Heart left ventricle (tissue), 16 donors: ENCODE measurements around the gene NFATC2. TPM values are rescaled to one million over a fixed set of nuclear protein-coding genes. Genes with fewer than 3 reads are reported as not detected.

Experiments used
- ATAC-seq, 4 donors: fragments of 200-7000 bp; cut with Tn5 transposase; one replicate each; pipeline ENCODE4 v1.9.1; 2020 to 2022; ENCODE audit warnings: moderate library complexity in 4 of 4, mild to moderate bottlenecking in 3 of 4, moderate number of reproducible peaks in 1 of 4
- DNase-seq, 5 donors: peaks; one replicate each; pipeline ENCODE4 v3.0.0-alpha.2; 2020
- H3K27ac ChIP-seq, 12 donors: fragments of 200-600 bp; sonication (generic) in 4 of 12; one replicate each; pipeline versions ENCODE4 v1.5.0 to v1.8.0; 2016 to 2022; ENCODE audit warnings: mild to moderate bottlenecking in 2 of 12
- H3K27me3 ChIP-seq, 9 donors: fragments of 200-600 bp; sonication (generic) in 2 of 9; one replicate each; pipeline versions ENCODE4 v1.5.1 to v1.8.0; 2016 to 2022; ENCODE audit warnings: mild to moderate bottlenecking in 3 of 9
- H3K36me3 ChIP-seq, 9 donors: fragments of 200-600 bp; sonication (generic) in 2 of 9; one replicate each; pipeline versions ENCODE4 v1.5.0 to v1.8.0; 2018 to 2022; ENCODE audit warnings: mild to moderate bottlenecking in 2 of 9
- H3K4me1 ChIP-seq, 12 donors: fragments of 200-600 bp; sonication (generic) in 4 of 12; one replicate each; pipeline versions ENCODE4 v1.5.0 to v1.8.0; 2016 to 2022; ENCODE audit warnings: mild to moderate bottlenecking in 3 of 12
- H3K4me3 ChIP-seq, 12 donors: fragments of 200-600 bp; sonication (generic) in 4 of 12; one replicate each; pipeline versions ENCODE4 v1.5.0 to v1.8.0; 2017 to 2022; ENCODE audit warnings: mild to moderate bottlenecking in 9 of 12, moderate library complexity in 4 of 12
- H3K9me3 ChIP-seq, 12 donors: fragments of 200-600 bp; sonication (generic) in 4 of 12; one replicate each; pipeline versions ENCODE4 v1.5.0 to v1.8.0; 2016 to 2022; ENCODE audit warnings: mild to moderate bottlenecking in 1 of 12
- CTCF ChIP-seq, 12 donors: fragments of 200-600 bp; sonication (generic) in 4 of 12; IDR thresholded peaks; one replicate each; pipeline versions ENCODE4 v1.5.0 to v1.8.0; 2018 to 2022; ENCODE audit warnings: antibody characterized with exemption in 12 of 12, mild to moderate bottlenecking in 5 of 12
- POLR2A ChIP-seq, 2 donors: fragments of 450-650 bp; IDR thresholded peaks; one replicate each; pipeline ENCODE4 v1.6.1; 2017; ENCODE audit warnings: antibody characterized with exemption in 2 of 2, mild to moderate bottlenecking in 2 of 2, moderate library complexity in 2 of 2
- WGBS, 4 donors: extraction: QIAGEN DNeasy Blood & Tissue Kit in 2 of 4; methylation state at CpG; one replicate each; pipeline versions ENCODE4 v1.1.5 to v1.1.7; 2013 to 2018; 5-methylcytosine and 5-hydroxymethylcytosine counted together
- intact Hi-C, 10 donors: fragments of 100-400 bp; cut with DNase I; formaldehyde crosslinking; loops; one replicate each; pipeline versions ENCODE4 v1.11.1 to v1.14.2; 2022
- polyA plus RNA-seq, 2 donors: library from polyadenylated mRNA; stranded (reverse); fragments of 200-250 nt; gene quantifications; one replicate each; pipeline ENCODE4 v1.2.3, GENCODE V29; 2013
- total RNA-seq, 9 donors: library from RNA; depleted of rRNA in 2 of 9; stranded (reverse); fragments of >200 nt in 2 of 9; fragmentation: NEBNext Ultra II Directional in 3 of 9; extraction: Animal tissue kit (Norgen Biotek cat#: 25700) in 3 of 9; gene quantifications; one replicate each; pipeline versions ENCODE4 v1.1.0 to v1.2.4, GENCODE V29; 2016 to 2023
- donor health status: ischemic (EF 13 %, LVEDD 7.1; RV severe dilation, severe dysfunction).
- donor health status: healthy with polysubstance abuse.
- donor health status: DM: no; HTN: yes; CAD: no.
- donor health status: DM: no; HTN: no; CAD: no.
- donor health status: ischemic (EF 25% LVEDD 6.9; RV normal size, moderate dysfunction).
- donor health status: ischemic (EF 25% LVEDD 5.7; RV mildly dilated, moderate dysfunction).
- donor health status: healthy.
- donor health status: DM: yes; HTN: yes; CAD: no.
- donor health status: ischemic (EF 35%, LVEDD 5.7; RV mildly dilated, moderate dysfunction).
- donor health status: nonischemic (EF 11% LVEDD 7.7; RV severe dilation, severe dysfunction).
- donor health status: DM: yes; HTN: yes; CAD: no.
- donor health status: PGD.
- donor health status: ischemic (EF 29% LVEDD 5.4; RV normal size, mild dysfunction).
- donor health status: nonischemic (EF 23%, LVEDD 6.1; RV moderate dilation, normal function).

NFATC2 gene
- total and polyA plus RNA-seq, 11 donors = 0.76 to 7.6 (median 3.2) TPM

GRCh38 chr20:51531141-51531710 lies 11.3 kb downstream of the NFATC2 start:
- no peaks in the 10 kb centered on the region for H3K27me3 ChIP-seq
- 95 to 98% (median 95%) methylated on average over 11 of the region's 11 CpGs for WGBS, 4 donors
- TF ChIP-seq POLR2A (IDR thresholded peaks at IDR 0.05) = no peak
- TF ChIP-seq CTCF (IDR thresholded peaks at IDR 0.05) = no peak
- peak overlapping the region in 4 of 12 donors; percentile 13 to 87 (median 56) for H3K27ac ChIP-seq
- no peak for ATAC-seq
- H3K9me3 ChIP-seq = no peaks in the 10 kb centered on the region
- DNase-seq = no peak
- no peak overlapping the region for H3K4me3 ChIP-seq
- intact Hi-C loops = loop anchor here in 2 of 10 donors (5.0 to 10.0 kb wide), 2 partner anchors 74 to 76 kb away; no protein-coding TSS in a partner anchor
- no peaks in the 10 kb centered on the region for H3K36me3 ChIP-seq
- H3K4me1 ChIP-seq = peaks cover 0 to 88% (median 34%) of the 10 kb centered on the region in 12 donors

GRCh38 chr20:51529758-51530157 lies 12.8 kb downstream of the NFATC2 start:
- H3K27ac ChIP-seq = peak overlapping the region in 1 of 12 donors; percentile 37
- H3K4me3 ChIP-seq = no peak overlapping the region
- H3K4me1 ChIP-seq = peaks cover 0 to 88% (median 31%) of the 10 kb centered on the region in 12 donors
- DNase-seq (no peak), ATAC-seq (no peak)
- no peaks in the 10 kb centered on the region for H3K9me3 ChIP-seq
- 90 to 95% (median 92%) methylated on average over 5 of the region's 5 CpGs for WGBS, 4 donors
- no peak for TF ChIP-seq POLR2A (IDR thresholded peaks at IDR 0.05)
- no peak for TF ChIP-seq CTCF (IDR thresholded peaks at IDR 0.05)
- intact Hi-C loops = loop anchor here in 2 of 10 donors (5.0 to 10.0 kb wide), 2 partner anchors 72 to 75 kb away; no protein-coding TSS in a partner anchor
- no peaks in the 10 kb centered on the region for H3K27me3 ChIP-seq
- no peaks in the 10 kb centered on the region for H3K36me3 ChIP-seq

- ATAC-seq = no peak
These were observed 13.3 kb downstream of the NFATC2 start for GRCh38 chr20:51529081-51529681.

More at GRCh38 chr20:51529081-51529681, 13.3 kb downstream of the NFATC2 start:
- H3K4me3 ChIP-seq = peak overlapping the region in 2 of 12 donors; percentile 3 to 7
- no peak for TF ChIP-seq CTCF (IDR thresholded peaks at IDR 0.05)
- TF ChIP-seq POLR2A (IDR thresholded peaks at IDR 0.05) = no peak
- intact Hi-C loops = no loop called here
- H3K4me1 ChIP-seq = peaks cover 0 to 86% (median 31%) of the 10 kb centered on the region in 12 donors
- DNase-seq = no peak
- no peaks in the 10 kb centered on the region for H3K36me3 ChIP-seq
- H3K9me3 ChIP-seq = no peaks in the 10 kb centered on the region
- WGBS, 4 donors = 53 to 57% (median 56%) methylated on average over 13 of the region's 13 CpGs
- H3K27me3 ChIP-seq = no peaks in the 10 kb centered on the region
- peak overlapping the region in 1 of 12 donors; percentile 58 for H3K27ac ChIP-seq
